Measurements from ENCODE around the gene IGSF10. TPM values are rescaled to one million over a fixed set of nuclear protein-coding genes. Genes with fewer than 3 reads are reported as not detected.

IGSF10 gene
- total RNA-seq, 5 donors from 2014 or later (not counting 1 experiment from before 2014, with no cell fraction given) = 0.03 to 0.15 (median 0.09) TPM; not detected in 2

DNA sequence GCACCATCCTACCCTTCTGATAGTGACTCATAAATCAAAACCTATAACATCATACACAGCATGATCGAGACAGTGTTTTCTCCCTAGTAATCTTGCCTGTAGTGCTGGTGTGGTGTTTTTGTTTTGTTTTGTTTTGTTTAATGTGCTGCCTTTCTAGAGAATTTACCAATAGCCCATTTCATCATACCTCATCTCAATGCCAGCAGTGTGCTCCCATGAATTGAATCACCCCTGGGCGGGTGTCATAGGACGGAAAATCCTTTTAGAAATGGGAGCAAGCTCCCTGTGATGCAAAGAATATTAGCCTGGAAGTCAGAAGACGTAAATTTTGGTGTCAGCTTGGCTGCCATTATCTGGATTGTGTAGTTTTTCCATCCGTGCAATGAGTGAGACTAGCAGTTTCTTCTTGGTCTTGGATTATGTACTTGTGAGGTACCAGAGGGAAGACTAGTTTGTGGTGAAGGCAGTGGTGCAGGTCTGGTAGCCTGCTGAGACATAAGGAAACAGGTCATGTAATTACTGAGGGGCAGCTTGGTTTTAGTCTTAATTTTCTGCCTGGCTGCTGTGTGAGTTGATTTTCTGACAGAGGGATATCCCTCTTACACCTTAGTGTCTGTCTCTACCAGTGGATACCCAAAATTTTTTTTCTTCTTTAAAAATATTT is 29.9 kb downstream of the IGSF10 start:
- ATAC-seq (replicated peaks in 1 of 4) (no peak), DNase-seq (no peak)
- Histone ChIP-seq H3K27me3 (replicated peaks in 1 of 2; ENCODE audit: control insufficient read depth in 2 of 2, extremely low read depth in 1 of 2, insufficient read depth in 2 of 2, low read length in 1 of 2) (no peaks in the 10 kb centered on the region), H3K4me3 (ENCODE audit: control insufficient read depth in 1 of 2, extremely low read depth in 1 of 2, low read length in 1 of 2) (no peak overlapping the region), H3K4me1 (ENCODE audit: control insufficient read depth in 1 of 2, extremely low read depth in 1 of 2, insufficient read depth in 2 of 2, low read length in 2 of 2) (no peaks in the 10 kb centered on the region), H3K27ac (ENCODE audit: low read length) (no peak overlapping the region), H3K36me3 (ENCODE audit: control insufficient read depth in 2 of 2, extremely low read depth in 1 of 2, insufficient read depth in 1 of 2, low read length in 1 of 2) (no peaks in the 10 kb centered on the region), H3K9me3 (no peaks in the 10 kb centered on the region)
- Mint-ChIP-seq H3K27me3 (peaks cover 3 to 4% of the 10 kb centered on the region in 2 donors), H3K4me3 (no peak overlapping the region), H3K4me1 (no peaks in the 10 kb centered on the region), H3K36me3 (no peaks in the 10 kb centered on the region), H3K27ac (no peak overlapping the region), H3K9me3 (peaks cover 0 to 3% (median 0%) of the 10 kb centered on the region in 3 donors)
- ChIA-PET CTCF (no interaction called here), POLR2A (no interaction called here)
- WGBS (ENCODE audit: insufficient coverage) = 92% methylated on average over 4 of the region's 5 CpGs

- Histone ChIP-seq H3K27ac (ENCODE audit: low read length) (no peak overlapping the region), H3K9me3 (no peaks in the 10 kb centered on the region), H3K36me3 (ENCODE audit: control insufficient read depth in 2 of 2, extremely low read depth in 1 of 2, insufficient read depth in 1 of 2, low read length in 1 of 2) (no peaks in the 10 kb centered on the region), H3K4me1 (ENCODE audit: control insufficient read depth in 1 of 2, extremely low read depth in 1 of 2, insufficient read depth in 2 of 2, low read length in 2 of 2) (no peaks in the 10 kb centered on the region), H3K4me3 (ENCODE audit: control insufficient read depth in 1 of 2, extremely low read depth in 1 of 2, low read length in 1 of 2) (no peak overlapping the region), H3K27me3 (replicated peaks in 1 of 2; ENCODE audit: control insufficient read depth in 2 of 2, extremely low read depth in 1 of 2, insufficient read depth in 2 of 2, low read length in 1 of 2) (peaks cover 0 to 3% of the 10 kb centered on the region in 2 experiments)
- ATAC-seq (replicated peaks in 1 of 4) (no peak), DNase-seq (no peak)
- Mint-ChIP-seq H3K9me3 (peaks cover 0 to 3% (median 0%) of the 10 kb centered on the region in 3 donors), H3K4me3 (no peak overlapping the region), H3K27me3 (peaks cover 3 to 4% of the 10 kb centered on the region in 2 donors), H3K27ac (no peak overlapping the region), H3K36me3 (no peaks in the 10 kb centered on the region), H3K4me1 (no peaks in the 10 kb centered on the region)
- WGBS (ENCODE audit: insufficient coverage) = no CpG with 5 or more reads among the region's 2 CpGs
- ChIA-PET POLR2A (no interaction called here), CTCF (no interaction called here)
Observed at GRCh38 chr3:151428386-151428785, 32.5 kb downstream of the IGSF10 start.

GRCh38 chr3:151426341-151426657 is 34.6 kb downstream of the IGSF10 start:
- ChIA-PET POLR2A (no interaction called here), CTCF (interaction anchor here in 1 of 2 donors (0.7 kb wide), 1 partner anchor 710 kb away, joined by 3 read pairs; no protein-coding TSS in a partner anchor)
- peaks cover 3 to 4% of the 10 kb centered on the region in 2 donors for H3K27me3 Mint-ChIP-seq
- H3K36me3 ChIP-seq (ENCODE audit: control insufficient read depth in 2 of 2, extremely low read depth in 1 of 2, insufficient read depth in 1 of 2, low read length in 1 of 2) = no peaks in the 10 kb centered on the region
- DNase-seq (no peak), ATAC-seq (replicated peaks in 1 of 4) (no peak)
- no peaks in the 10 kb centered on the region for H3K4me1 ChIP-seq (ENCODE audit: control insufficient read depth in 1 of 2, extremely low read depth in 1 of 2, insufficient read depth in 2 of 2, low read length in 2 of 2)
- H3K36me3 Mint-ChIP-seq = no peaks in the 10 kb centered on the region
- peaks cover 0 to 3% (median 0%) of the 10 kb centered on the region in 3 donors for H3K9me3 Mint-ChIP-seq
- H3K27me3 ChIP-seq (replicated peaks in 1 of 2; ENCODE audit: control insufficient read depth in 2 of 2, extremely low read depth in 1 of 2, insufficient read depth in 2 of 2, low read length in 1 of 2) = peaks cover 0 to 3% of the 10 kb centered on the region in 2 experiments
- H3K9me3 ChIP-seq = no peaks in the 10 kb centered on the region
- no peak overlapping the region for H3K4me3 Mint-ChIP-seq
- no peaks in the 10 kb centered on the region for H3K4me1 Mint-ChIP-seq
- H3K27ac ChIP-seq (ENCODE audit: low read length) = no peak overlapping the region
- no peak overlapping the region for H3K27ac Mint-ChIP-seq
- no peak overlapping the region for H3K4me3 ChIP-seq (ENCODE audit: control insufficient read depth in 1 of 2, extremely low read depth in 1 of 2, low read length in 1 of 2)

GRCh38 chr3:151425627-151426340 is 35.1 kb downstream of the IGSF10 start:
- CTCF ChIA-PET = interaction anchor here in 1 of 2 donors (0.7 kb wide), 1 partner anchor 710 kb away, joined by 3 read pairs; no protein-coding TSS in a partner anchor
- Histone ChIP-seq H3K4me3 (ENCODE audit: control insufficient read depth in 1 of 2, extremely low read depth in 1 of 2, low read length in 1 of 2) (no peak overlapping the region), H3K36me3 (ENCODE audit: control insufficient read depth in 2 of 2, extremely low read depth in 1 of 2, insufficient read depth in 1 of 2, low read length in 1 of 2) (no peaks in the 10 kb centered on the region), H3K4me1 (ENCODE audit: control insufficient read depth in 1 of 2, extremely low read depth in 1 of 2, insufficient read depth in 2 of 2, low read length in 2 of 2) (no peaks in the 10 kb centered on the region), H3K27me3 (replicated peaks in 1 of 2; ENCODE audit: control insufficient read depth in 2 of 2, extremely low read depth in 1 of 2, insufficient read depth in 2 of 2, low read length in 1 of 2) (peaks cover 0 to 3% of the 10 kb centered on the region in 2 experiments), H3K27ac (ENCODE audit: low read length) (no peak overlapping the region), H3K9me3 (no peaks in the 10 kb centered on the region)
- ATAC-seq (replicated peaks in 1 of 4) = no peak
- Mint-ChIP-seq H3K4me3 (no peak overlapping the region), H3K36me3 (no peaks in the 10 kb centered on the region), H3K27ac (no peak overlapping the region), H3K27me3 (peaks cover 2% of the 10 kb centered on the region in 2 donors), H3K4me1 (no peaks in the 10 kb centered on the region), H3K9me3 (peaks cover 0 to under 1% (median 0%) of the 10 kb centered on the region in 3 donors)
- no CpG with 5 or more reads among the region's 4 CpGs for WGBS (ENCODE audit: insufficient coverage)
- POLR2A ChIA-PET = interaction anchor here in 1 of 2 donors (0.7 kb wide), 1 partner anchor 281 kb away, joined by 3 read pairs; no protein-coding TSS in a partner anchor
- no peak for DNase-seq

GRCh38 chr3:151423091-151423490 is 37.8 kb downstream of the IGSF10 start:
- DNase-seq = no peak
- ChIA-PET POLR2A (no interaction called here), CTCF (interaction anchor here in 1 of 2 donors (0.7 kb wide), 1 partner anchor 9 kb away, joined by 6 read pairs; no protein-coding TSS in a partner anchor)
- no peak overlapping the region for H3K27ac Mint-ChIP-seq
- no peaks in the 10 kb centered on the region for H3K9me3 Mint-ChIP-seq
- no peaks in the 10 kb centered on the region for H3K27me3 Mint-ChIP-seq
- H3K4me3 ChIP-seq (ENCODE audit: control insufficient read depth in 1 of 2, extremely low read depth in 1 of 2, low read length in 1 of 2) = no peak overlapping the region
- no peaks in the 10 kb centered on the region for H3K36me3 Mint-ChIP-seq
- no peaks in the 10 kb centered on the region for H3K4me1 ChIP-seq (ENCODE audit: control insufficient read depth in 1 of 2, extremely low read depth in 1 of 2, insufficient read depth in 2 of 2, low read length in 2 of 2)
- H3K36me3 ChIP-seq (ENCODE audit: control insufficient read depth in 2 of 2, extremely low read depth in 1 of 2, insufficient read depth in 1 of 2, low read length in 1 of 2) = no peaks in the 10 kb centered on the region
- H3K27me3 ChIP-seq (replicated peaks in 1 of 2; ENCODE audit: control insufficient read depth in 2 of 2, extremely low read depth in 1 of 2, insufficient read depth in 2 of 2, low read length in 1 of 2) = peaks cover 0 to 3% of the 10 kb centered on the region in 2 experiments
- no peaks in the 10 kb centered on the region for H3K9me3 ChIP-seq
- H3K4me3 Mint-ChIP-seq = no peak overlapping the region
- WGBS (ENCODE audit: insufficient coverage) = no CpG with 5 or more reads among the region's 5 CpGs
- no peak for ATAC-seq (replicated peaks in 1 of 4)
- H3K27ac ChIP-seq (ENCODE audit: low read length) = no peak overlapping the region
- H3K4me1 Mint-ChIP-seq = no peaks in the 10 kb centered on the region

GRCh38 chr3:151421938-151422337 is 38.9 kb downstream of the IGSF10 start:
- H3K4me1 ChIP-seq (ENCODE audit: control insufficient read depth in 1 of 2, extremely low read depth in 1 of 2, insufficient read depth in 2 of 2, low read length in 2 of 2) = no peaks in the 10 kb centered on the region
- CTCF ChIA-PET = no interaction called here
- H3K9me3 Mint-ChIP-seq = no peaks in the 10 kb centered on the region
- no peaks in the 10 kb centered on the region for H3K36me3 ChIP-seq (ENCODE audit: control insufficient read depth in 2 of 2, extremely low read depth in 1 of 2, insufficient read depth in 1 of 2, low read length in 1 of 2)
- no peak for ATAC-seq (replicated peaks in 1 of 4)
- DNase-seq = no peak
- no peaks in the 10 kb centered on the region for H3K36me3 Mint-ChIP-seq
- no peak overlapping the region for H3K27ac ChIP-seq (ENCODE audit: low read length)
- H3K9me3 ChIP-seq = no peaks in the 10 kb centered on the region
- H3K4me1 Mint-ChIP-seq = no peaks in the 10 kb centered on the region
- H3K27me3 Mint-ChIP-seq = no peaks in the 10 kb centered on the region
- no peak overlapping the region for H3K27ac Mint-ChIP-seq
- 90% methylated on average over 3 of the region's 4 CpGs for WGBS (ENCODE audit: insufficient coverage)
- no peak overlapping the region for H3K4me3 ChIP-seq (ENCODE audit: control insufficient read depth in 1 of 2, extremely low read depth in 1 of 2, low read length in 1 of 2)
- H3K27me3 ChIP-seq (replicated peaks in 1 of 2; ENCODE audit: control insufficient read depth in 2 of 2, extremely low read depth in 1 of 2, insufficient read depth in 2 of 2, low read length in 1 of 2) = peaks cover 0 to 3% of the 10 kb centered on the region in 2 experiments
- H3K4me3 Mint-ChIP-seq = no peak overlapping the region
- POLR2A ChIA-PET = no interaction called here

Measured in T-cell (primary cell).